DOHH2 (cell line): ENCODE results near the gene SAPCD1.

Experiments used
- H3F3A ChIP-seq: fragments of 200-600 bp; sonication (generic), shearing (Covaris generic); 2 replicates; pipeline ENCODE4 v1.6.0; 2016; ENCODE audit warnings: antibody characterized with exemption, mild to moderate bottlenecking; ENCODE audit not compliant: control insufficient read depth, insufficient read depth
- H3K27ac ChIP-seq: fragments of 200-600 bp; sonication (generic); 2 replicates; pipeline ENCODE4 v1.5.1; 2014; ENCODE audit warnings: low read depth, mild to moderate bottlenecking, low read length, moderate library complexity
- H3K27me3 ChIP-seq: fragments of 200-600 bp; sonication (generic); 2 replicates; pipeline ENCODE4 v1.6.1; 2014; ENCODE audit warnings: mild to moderate bottlenecking, low read length, mixed read lengths; ENCODE audit not compliant: control insufficient read depth
- H3K36me3 ChIP-seq: fragments of 200-600 bp; sonication (generic); 2 replicates; pipeline ENCODE4 v1.6.1; 2014; ENCODE audit warnings: mild to moderate bottlenecking, low read length, moderate library complexity, mixed read lengths; ENCODE audit not compliant: control insufficient read depth
- H3K4me1 ChIP-seq: fragments of 200-600 bp; sonication (generic); 2 replicates; pipeline ENCODE4 v1.6.1; 2014; ENCODE audit warnings: mild to moderate bottlenecking, low read length, mixed read lengths; ENCODE audit not compliant: control insufficient read depth
- H3K4me2 ChIP-seq: fragments of 200-600 bp; sonication (generic); 2 replicates; pipeline ENCODE4 v1.6.0; 2014; ENCODE audit warnings: mild to moderate bottlenecking, low read length, moderate library complexity
- H3K4me3 ChIP-seq: fragments of 200-600 bp; sonication (generic); 2 replicates; pipeline ENCODE4 v1.5.1; 2014; ENCODE audit warnings: mild to moderate bottlenecking, low read length, mixed read lengths
- H3K79me2 ChIP-seq: fragments of 200-600 bp; sonication (generic); 2 replicates; pipeline ENCODE4 v1.6.1; 2014; ENCODE audit warnings: mild to moderate bottlenecking, low read length, mixed read lengths; ENCODE audit not compliant: control insufficient read depth
- H3K9me2 ChIP-seq: fragments of 200-600 bp; sonication (generic); replicated peaks from 2 replicates; pipeline ENCODE4 v1.6.1; 2014; ENCODE audit warnings: mild to moderate bottlenecking, low read length, mixed read lengths; ENCODE audit not compliant: control insufficient read depth
- H3K9me3 ChIP-seq: fragments of 200-600 bp; sonication (generic); 2 replicates; pipeline ENCODE4 v1.6.1; 2014; ENCODE audit warnings: antibody characterized with exemption, low read length, mixed read lengths; ENCODE audit not compliant: control insufficient read depth, insufficient read depth
- H4K20me1 ChIP-seq: fragments of 200-600 bp; sonication (generic); 2 replicates; pipeline ENCODE4 v1.6.0; 2014; ENCODE audit warnings: low read depth, mild to moderate bottlenecking, antibody characterized with exemption, low read length, moderate library complexity; ENCODE audit not compliant: control insufficient read depth, insufficient read depth
- EZH2phosphoT487 ChIP-seq: fragments of 200-600 bp; sonication (generic); IDR thresholded peaks from 2 replicates; pipeline ENCODE4 v1.6.1; 2017; ENCODE audit warnings: borderline replicate concordance, mild to moderate bottlenecking, antibody characterized with exemption, low read length, moderate library complexity, mixed read lengths
- TF ChIP-seq, protein P1 (sequence below): fragments of 200-600 bp; sonication (generic); IDR thresholded peaks from one replicate; pipeline ENCODE4 v1.5.1; 2014; ENCODE audit warnings: antibody characterized with exemption, mild to moderate bottlenecking, low read depth, low read length; ENCODE audit not compliant: poor library complexity, severe bottlenecking

The SAPCD1 gene

DNA sequence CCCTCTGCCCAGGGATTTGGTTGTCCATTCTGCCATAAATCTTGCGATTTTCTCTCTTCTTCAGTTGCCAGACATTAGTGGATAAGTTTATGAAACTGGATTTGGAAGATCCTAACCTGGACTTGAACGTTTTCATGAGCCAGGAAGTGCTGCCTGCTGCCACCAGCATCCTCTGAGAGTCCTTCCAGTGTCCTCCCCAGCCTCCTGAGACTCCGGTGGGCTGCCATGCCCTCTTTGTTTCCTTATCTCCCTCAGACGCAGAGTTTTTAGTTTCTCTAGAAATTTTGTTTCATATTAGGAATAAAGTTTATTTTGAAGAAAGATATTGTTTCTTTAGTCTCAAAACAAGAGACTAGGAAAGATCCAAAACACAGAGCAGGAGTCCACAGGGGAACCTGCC lies at the start of gene SAPCD1:
Gene SAPCD1, plus strand, starts transcription at position 301 of the 400 bp plus-strand sequence. CDS start 399 bp downstream, outside the sequence.
- TF ChIP-seq, protein P1, sequence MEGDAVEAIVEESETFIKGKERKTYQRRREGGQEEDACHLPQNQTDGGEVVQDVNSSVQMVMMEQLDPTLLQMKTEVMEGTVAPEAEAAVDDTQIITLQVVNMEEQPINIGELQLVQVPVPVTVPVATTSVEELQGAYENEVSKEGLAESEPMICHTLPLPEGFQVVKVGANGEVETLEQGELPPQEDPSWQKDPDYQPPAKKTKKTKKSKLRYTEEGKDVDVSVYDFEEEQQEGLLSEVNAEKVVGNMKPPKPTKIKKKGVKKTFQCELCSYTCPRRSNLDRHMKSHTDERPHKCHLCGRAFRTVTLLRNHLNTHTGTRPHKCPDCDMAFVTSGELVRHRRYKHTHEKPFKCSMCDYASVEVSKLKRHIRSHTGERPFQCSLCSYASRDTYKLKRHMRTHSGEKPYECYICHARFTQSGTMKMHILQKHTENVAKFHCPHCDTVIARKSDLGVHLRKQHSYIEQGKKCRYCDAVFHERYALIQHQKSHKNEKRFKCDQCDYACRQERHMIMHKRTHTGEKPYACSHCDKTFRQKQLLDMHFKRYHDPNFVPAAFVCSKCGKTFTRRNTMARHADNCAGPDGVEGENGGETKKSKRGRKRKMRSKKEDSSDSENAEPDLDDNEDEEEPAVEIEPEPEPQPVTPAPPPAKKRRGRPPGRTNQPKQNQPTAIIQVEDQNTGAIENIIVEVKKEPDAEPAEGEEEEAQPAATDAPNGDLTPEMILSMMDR, result no peak
- TF ChIP-seq EZH2phosphoT487, result no peak
- Histone ChIP-seq H3K79me2 (no peaks in the 10 kb centered on the region), H3K27me3 (no peaks in the 10 kb centered on the region), H3K27ac (no peak within 1 kb of the TSS), H3F3A (no peaks in the 10 kb centered on the region), H3K9me3 (no peaks in the 10 kb centered on the region), H4K20me1 (no peaks in the 10 kb centered on the region), H3K9me2 (no peaks in the 10 kb centered on the region), H3K4me1 (no peaks in the 10 kb centered on the region), H3K4me2 (no peak within 1 kb of the TSS), H3K4me3 (no peak within 1 kb of the TSS), H3K36me3 (peaks cover 49% of the 10 kb centered on the region)

DNA sequence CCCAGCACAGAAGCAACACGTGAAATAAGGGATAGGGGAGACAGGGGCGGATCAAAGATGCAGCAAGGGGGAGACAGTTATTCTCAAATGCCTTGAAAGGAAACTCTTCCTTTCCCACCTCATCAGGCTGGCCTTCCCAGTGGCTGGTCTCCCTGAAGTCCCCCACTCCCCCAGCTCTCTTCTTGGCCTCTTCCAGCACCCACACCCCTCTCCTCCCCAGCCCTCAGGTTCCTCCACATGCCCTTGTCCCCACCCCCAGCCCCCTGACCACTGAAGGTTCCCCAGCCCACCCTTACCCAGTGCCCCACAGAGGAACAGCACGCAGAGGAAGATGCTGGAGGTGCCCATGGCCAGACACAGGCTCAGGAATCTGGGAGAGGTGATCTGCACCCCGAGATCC lies 49.0 kb upstream of the SAPCD1 start:
- Histone ChIP-seq H3K36me3 (no peaks in the 10 kb centered on the region), H4K20me1 (no peaks in the 10 kb centered on the region), H3F3A (no peaks in the 10 kb centered on the region), H3K4me2 (no peak overlapping the region), H3K4me3 (no peak overlapping the region), H3K79me2 (no peaks in the 10 kb centered on the region), H3K27me3 (peaks cover 47% of the 10 kb centered on the region), H3K9me2 (no peaks in the 10 kb centered on the region), H3K9me3 (no peaks in the 10 kb centered on the region), H3K4me1 (peaks cover 5% of the 10 kb centered on the region; the same call in 1 of the 2 replicates), H3K27ac (no peak overlapping the region)
- TF ChIP-seq, protein P1, result no peak
- TF ChIP-seq EZH2phosphoT487, result no peak

DNA sequence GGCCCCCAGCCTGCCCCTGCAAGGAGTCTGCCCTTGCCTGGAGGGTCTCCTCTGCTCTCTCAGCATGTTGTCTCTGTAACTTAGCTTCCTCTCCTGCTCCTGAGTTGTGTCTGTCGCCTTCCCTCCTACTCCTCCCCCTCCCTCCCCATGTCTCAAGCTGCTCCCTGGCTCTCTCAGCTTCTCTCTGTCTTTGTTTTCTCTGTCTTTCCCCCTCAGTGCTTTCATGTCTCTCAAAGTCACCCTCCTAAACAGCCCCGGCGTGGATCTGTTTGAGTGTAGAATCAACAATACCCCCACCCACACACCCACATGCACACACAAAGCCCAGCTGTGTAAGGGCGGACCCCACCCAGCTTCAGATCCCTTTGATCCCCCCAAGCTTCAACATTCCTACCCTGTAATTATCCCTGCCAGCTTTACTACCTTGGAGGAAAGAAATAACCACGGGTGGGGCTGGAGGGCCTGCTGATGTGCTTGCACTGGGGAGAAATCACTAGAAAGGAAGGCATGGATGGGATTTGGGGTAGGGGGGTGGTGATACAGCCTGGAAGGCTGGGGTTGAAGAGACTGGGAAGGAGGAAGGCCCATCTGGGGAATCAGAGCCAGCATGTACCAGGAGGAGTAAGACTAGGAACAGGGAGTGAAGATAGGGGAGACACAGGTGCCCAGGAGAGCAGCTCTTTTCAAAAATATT lies 48.3 kb upstream of the SAPCD1 start:
- Histone ChIP-seq H3K9me2 (no peaks in the 10 kb centered on the region), H3K27me3 (peaks cover 47% of the 10 kb centered on the region), H3K4me1 (peaks cover 5% of the 10 kb centered on the region; the same call in 1 of the 2 replicates), H3K79me2 (no peaks in the 10 kb centered on the region), H3K4me2 (no peak overlapping the region), H3F3A (no peaks in the 10 kb centered on the region), H3K4me3 (no peak overlapping the region), H4K20me1 (no peaks in the 10 kb centered on the region), H3K9me3 (no peaks in the 10 kb centered on the region), H3K36me3 (no peaks in the 10 kb centered on the region), H3K27ac (no peak overlapping the region)
- no peak for TF ChIP-seq EZH2phosphoT487
- TF ChIP-seq, protein P1, result no peak
